Activated CD8-positive, alpha-beta memory T cell treated with anti-CD3 and anti-CD28 coated beads, Interleukin-2, amount 50 U/mL, for 1 hour (primary cell): ENCODE data around the gene BANP.
"Not testable (repeated sequence)": the region's sequence is repeated elsewhere in the genome, so short reads cannot be mapped to it uniquely, and the experiment has no call there.

ENCODE experiments used
- DNase-seq: peaks from one replicate; pipeline ENCODE4 v3.0.0-alpha.2; 2020; ENCODE audit errors: extremely low read depth

Gene BANP

GRCh38 chr16:88101623-88102105, 150.4 kb downstream of the BANP start:
- DNase-seq = not testable (repeated sequence)

DNA sequence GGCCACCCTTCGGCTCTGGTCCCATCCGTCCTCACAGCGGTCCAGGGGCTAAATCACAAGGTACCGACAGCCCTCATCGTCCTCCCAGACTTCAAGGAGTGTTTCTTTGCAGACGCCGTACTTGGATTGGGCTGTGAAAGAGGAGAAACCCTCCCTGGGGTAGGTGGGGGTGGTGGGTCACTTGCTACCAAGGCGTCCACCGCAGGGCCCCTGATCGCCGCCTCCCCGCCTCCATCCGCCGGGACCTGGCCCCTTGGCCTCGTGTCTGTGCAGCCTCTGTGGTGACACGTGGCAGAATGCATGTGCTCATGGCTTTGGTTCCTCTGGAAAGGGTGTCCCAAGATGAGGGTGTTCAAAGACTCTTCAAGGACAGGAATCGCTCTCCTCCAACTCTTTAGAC, 151.4 kb downstream of the BANP start:
- no peak for DNase-seq

DNA sequence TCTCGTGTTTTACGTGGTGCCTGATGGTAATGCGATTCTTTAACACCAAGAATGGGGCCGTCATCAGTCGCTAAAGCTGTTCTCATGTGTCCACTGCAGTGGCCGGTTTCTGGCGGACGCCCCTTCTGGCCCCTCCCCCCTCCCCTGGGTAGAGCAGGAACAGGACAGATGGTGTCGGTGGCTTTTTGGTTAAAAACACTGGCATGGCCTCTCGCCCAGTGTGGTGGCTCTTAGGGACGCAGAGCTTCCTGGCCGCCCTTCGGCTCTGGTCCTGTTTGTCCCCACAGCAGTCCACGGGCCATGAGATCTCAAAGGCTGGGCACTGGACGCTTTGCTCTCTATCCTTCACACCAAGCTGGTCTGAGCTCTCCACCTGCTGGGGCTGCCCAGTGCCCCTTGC, 151.8 kb downstream of the BANP start:
- DNase-seq = no peak

GRCh38 chr16:88103581-88104188, 152.5 kb downstream of the BANP start:
- DNase-seq = no peak

GRCh38 chr16:88104363-88104762, 153.1 kb downstream of the BANP start:
- DNase-seq = not testable (repeated sequence)

- DNase-seq = not testable (repeated sequence)
Observed at GRCh38 chr16:88105574-88106140, 154.4 kb downstream of the BANP start.

GRCh38 chr16:88106566-88106965, 155.3 kb downstream of the BANP start:
- not testable (repeated sequence) for DNase-seq

GRCh38 chr16:88108762-88109161, 157.5 kb downstream of the BANP start:
- no peak for DNase-seq

- not testable (repeated sequence) for DNase-seq
Observed at GRCh38 chr16:88109726-88110621, 158.7 kb downstream of the BANP start.

GRCh38 chr16:88110875-88111494, 159.8 kb downstream of the BANP start:
- DNase-seq = not testable (repeated sequence)

DNA sequence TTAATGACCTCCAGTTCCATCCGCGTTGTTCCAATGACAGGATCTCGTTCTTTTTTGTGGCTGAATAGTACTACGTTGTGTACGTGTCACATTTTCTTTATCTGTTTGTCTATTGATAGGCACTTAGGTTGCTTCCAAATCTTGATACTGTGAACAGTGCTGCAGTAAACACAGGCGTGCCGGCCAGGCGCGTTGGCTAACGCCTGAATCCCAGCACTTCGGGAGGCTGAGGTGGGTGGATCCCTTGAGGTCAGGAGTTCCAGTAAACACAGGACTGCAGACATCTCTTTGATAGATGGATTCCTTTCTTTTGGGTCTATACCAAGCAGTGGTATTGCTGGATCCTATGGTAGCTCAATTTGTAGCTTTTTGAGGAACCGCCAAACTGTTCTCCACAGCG, 160.7 kb downstream of the BANP start:
- not testable (repeated sequence) for DNase-seq

DNA sequence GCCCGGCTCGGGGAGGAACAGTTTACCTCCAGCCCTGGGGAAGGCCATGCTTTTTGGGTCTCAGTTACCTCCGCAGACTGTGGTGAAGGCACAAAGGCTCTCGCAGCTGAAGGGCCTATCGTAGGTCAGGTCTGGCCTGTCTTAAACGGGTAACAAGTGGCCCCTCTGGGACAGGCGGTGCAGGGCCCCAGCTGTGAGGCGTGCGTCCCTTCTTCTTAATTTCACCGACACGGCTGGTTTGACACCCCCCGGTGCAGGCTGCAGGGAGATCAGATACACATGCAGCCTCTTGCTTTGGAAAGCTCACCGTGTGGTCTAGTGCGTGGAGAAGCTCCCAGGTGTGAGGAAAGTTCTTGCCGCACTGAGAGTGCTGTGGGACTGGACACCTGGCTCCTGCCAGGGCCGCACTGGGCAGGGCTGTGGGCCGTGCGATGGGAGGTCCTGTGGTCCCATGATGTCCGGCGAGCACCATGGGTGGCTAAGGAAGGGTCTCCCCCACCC, 162.4 kb downstream of the BANP start:
- no peak for DNase-seq

GRCh38 chr16:88114541-88115228, 163.5 kb downstream of the BANP start:
- DNase-seq = not testable (repeated sequence)

DNA sequence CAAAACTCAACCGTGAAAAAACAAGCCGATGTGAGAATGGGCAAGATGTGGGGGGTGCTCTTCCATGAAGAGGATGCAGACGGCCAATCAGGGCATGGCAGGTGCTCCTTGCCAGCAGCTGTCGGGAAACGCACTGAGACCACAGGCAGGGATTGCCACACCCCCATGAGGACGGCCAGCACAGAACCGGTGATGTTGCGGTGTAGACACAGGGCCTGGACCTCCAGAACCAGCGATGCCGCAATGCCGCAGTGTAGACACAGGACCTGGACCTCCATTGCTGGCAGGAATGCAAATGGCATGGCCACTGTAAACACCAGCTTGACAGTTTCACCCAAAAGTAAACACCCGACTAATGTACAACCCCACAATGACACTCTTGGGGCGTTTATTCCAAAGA, 164.9 kb downstream of the BANP start:
- DNase-seq = no peak

DNA sequence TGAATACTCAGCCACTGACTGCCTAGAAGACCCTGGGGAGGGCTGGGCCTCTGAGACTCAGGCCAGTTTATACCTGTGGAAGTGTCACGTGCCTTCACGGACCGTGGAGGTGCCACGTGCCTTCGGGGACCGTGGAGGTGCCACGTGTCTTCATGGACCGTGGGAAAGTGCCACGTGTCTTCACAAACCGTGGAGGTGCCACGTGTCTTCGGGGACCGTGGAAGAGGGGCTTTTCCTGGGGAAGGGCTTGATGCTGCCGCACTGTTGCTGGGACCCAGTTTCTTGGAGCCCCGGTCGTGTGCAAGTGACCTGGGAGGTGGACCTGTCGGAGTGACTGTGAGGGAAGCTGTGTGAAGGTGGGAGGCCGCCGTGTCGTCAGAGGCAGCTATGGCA, 166.2 kb downstream of the BANP start:
- no peak for DNase-seq

- no peak for DNase-seq
Observed at GRCh38 chr16:88118376-88118775, 167.1 kb downstream of the BANP start.

DNA sequence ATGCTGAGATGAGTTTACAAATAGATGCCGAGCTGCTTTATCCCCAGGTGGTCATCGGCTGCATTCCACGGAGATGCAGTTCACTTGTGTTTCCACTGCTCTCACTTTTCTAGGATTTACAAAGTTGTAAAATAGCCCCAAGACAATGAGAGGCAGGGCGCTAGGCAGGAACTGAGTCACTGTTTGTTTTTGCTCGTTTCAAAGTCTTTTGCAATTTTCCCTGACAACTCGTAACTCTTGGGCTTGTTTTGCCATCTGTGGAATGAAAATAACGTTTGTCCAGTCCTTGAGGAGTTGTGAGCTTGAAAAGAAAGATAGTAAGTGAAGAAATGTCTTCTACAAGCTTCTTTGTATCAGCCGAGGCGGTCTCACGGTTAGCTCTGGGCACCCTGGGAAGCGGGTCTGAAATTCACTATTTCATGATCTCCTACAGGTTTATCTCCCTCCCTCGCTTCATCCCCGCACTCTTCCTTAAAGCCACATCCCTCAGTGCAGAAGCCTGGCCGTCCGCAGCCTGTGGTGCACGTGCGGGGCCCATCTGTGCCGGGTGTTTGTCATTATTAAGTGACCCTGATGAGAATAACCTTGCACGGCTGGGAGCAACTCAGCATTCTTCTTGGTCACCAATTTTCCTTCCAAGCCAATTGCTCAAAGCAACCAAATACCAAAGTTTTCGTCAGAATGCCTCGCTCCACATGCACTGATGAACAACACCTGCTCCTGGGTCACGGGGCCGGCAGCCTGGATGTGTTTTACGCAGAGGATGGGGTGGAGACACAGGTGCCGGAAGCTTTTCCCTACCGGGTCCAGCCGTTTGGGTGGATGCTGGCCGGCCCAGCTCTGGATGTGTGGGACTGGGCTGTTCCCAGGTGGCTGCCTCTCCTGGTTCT, 167.9 kb downstream of the BANP start:
- DNase-seq = not testable (repeated sequence)

GRCh38 chr16:88119881-88120751, 168.9 kb downstream of the BANP start:
- not testable (repeated sequence) for DNase-seq

GRCh38 chr16:88120812-88121211, 169.6 kb downstream of the BANP start:
- DNase-seq = no peak
